KOPT-K1 (cell line): ENCODE results near the gene ZFP3.
"Not testable (repeated sequence)": the region's sequence is repeated elsewhere in the genome, so short reads cannot be mapped to it uniquely, and the experiment has no call there.

Source experiments
- H3K27ac ChIP-seq: fragments of 200-600 bp; sonication (generic); 2 replicates; pipeline ENCODE4 v1.5.1; 2016; ENCODE audit warnings: antibody characterized with exemption, mild to moderate bottlenecking, low read depth, low read length; ENCODE audit not compliant: poor library complexity, severe bottlenecking
- H3K36me3 ChIP-seq: fragments of 200-600 bp; sonication (generic); 2 replicates; pipeline ENCODE4 v1.5.1; 2017; ENCODE audit warnings: antibody characterized with exemption, mild to moderate bottlenecking, low read length, moderate library complexity; ENCODE audit not compliant: insufficient read depth
- H3K9me3 ChIP-seq: fragments of 200-600 bp; sonication (generic); 2 replicates; pipeline ENCODE4 v1.5.1; 2017; ENCODE audit warnings: antibody characterized with exemption, low read length, mild to moderate bottlenecking; ENCODE audit not compliant: insufficient read depth, poor library complexity, severe bottlenecking

Gene ZFP3

DNA sequence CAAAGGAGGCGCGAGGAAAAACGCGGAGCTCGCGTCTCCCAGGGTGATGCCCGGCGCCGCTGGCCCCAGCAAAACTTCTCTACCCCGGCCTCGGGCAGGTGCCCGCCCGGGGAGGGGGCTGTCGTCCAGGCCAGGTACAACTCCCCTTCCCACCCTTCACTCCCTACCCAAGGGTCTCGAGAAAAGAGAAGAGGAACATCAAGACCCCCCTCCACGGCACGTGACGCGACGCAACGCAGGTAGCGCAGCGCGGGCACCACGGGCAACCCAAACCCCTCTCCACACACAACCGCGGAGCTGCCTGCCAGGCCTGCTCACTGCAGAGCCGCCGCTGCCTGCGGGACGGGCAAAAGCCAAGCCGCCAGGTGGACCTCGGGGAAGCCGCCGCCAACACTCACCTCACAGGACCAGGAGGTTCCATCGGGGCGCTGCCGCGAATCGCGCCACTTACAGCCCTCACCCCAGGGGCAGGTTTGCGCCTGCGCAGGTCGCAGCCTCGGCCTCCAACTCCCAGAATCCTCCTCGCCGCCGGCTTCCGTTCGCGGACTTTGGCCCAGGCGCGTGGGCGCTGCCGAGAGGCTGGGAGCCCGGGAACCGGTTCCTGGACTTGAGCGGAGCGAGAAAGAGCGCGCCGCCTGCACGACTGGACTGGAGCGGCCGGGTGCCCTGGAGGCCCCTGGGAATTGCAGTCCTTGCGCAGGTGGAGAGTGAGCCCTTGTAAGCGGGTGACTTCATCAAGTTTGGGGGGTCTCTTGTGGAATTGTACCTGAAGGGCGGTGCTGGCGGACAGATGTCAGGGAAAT is 33.3 kb downstream of the ZFP3 start, which contains the start of gene ZNF232:
ZNF232 (minus strand) TSS at position 477 of the 803 bp plus-strand sequence; CDS start at position 421, 56 bp downstream.
- no peaks in the 10 kb centered on the region for H3K9me3 ChIP-seq
- H3K27ac ChIP-seq: peak within 1 kb of the TSS; percentile 77
- peaks cover 47% of the 10 kb centered on the region for H3K36me3 ChIP-seq

DNA sequence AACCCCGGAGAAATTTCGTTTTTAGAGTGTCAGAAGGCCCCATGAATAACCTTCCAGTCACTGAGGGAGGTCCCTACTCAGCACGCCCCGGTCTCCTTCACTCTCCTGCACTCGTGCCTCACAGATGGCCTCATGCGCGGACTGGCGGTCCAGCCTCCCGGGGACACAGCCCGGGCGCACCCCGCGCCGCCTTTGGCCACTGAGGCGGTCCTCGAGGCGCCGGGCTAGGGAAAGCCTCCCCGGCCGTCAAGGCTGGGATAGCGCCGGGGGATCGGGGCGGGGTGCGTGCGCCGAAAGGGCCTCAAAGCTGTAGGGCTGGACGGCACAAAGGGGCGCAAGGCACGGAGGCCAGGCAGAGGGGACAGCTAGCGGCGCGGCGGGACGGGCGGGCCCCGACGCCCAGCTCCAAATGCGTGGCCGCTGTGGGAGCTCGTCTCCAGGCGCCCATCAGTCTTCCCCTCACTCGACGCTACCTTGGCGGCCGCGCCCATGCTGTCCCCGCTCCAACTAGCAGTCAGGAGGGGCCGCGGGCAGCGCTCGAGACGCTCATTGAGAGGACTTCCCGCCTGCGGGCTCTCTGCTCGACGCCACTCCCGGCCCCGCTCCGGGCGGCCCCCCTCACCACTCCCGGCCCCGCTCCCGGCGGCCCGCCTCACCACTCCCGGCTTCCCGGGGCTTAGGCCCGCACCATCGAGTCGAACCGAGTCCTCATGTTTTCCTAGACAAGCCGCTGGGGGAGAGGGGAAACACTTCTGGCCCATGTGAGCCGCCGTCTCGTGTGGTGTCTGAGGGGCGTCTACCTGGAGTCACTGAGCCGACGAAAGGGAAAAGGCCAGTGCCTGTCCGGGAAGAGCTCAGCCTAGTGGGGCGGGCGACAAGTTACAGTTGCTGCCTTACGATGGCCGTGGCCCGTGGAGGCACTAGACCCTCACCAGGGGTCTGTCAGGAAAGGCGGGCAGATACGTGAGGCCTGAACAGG is 37.7 kb downstream of the ZFP3 start, which contains the start of gene USP6:
USP6 (plus strand) TSS at position 360 of the 979 bp plus-strand sequence. CDS start 14,336 bp downstream, outside the sequence.
- no peak within 1 kb of the TSS for H3K27ac ChIP-seq
- H3K36me3 ChIP-seq: peaks cover 15% of the 10 kb centered on the region
- peaks cover 6% of the 10 kb centered on the region for H3K9me3 ChIP-seq

DNA sequence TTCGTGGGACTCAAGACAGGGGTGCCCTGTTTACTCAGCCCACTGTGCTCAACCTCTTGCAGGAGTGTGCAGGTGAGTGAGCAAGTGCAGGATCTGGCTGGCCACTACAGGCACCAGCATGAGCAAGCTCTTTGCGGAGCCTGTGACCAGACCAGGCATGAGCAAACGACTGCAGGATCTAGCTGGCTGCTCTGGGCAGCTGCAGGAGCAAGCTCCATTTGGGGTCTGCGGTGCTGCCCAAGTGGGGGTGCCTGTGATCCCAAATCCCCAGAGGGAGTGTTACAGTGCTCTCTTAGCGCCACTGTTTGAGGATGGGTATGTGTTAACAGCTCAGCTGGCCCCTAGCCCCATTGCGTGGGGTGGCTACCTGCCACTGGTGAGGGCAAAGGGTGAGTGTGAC is 40.0 kb downstream of the ZFP3 start:
- peaks cover 15% of the 10 kb centered on the region for H3K36me3 ChIP-seq
- H3K9me3 ChIP-seq: peaks cover 6% of the 10 kb centered on the region
- H3K27ac ChIP-seq: no peak overlapping the region

DNA sequence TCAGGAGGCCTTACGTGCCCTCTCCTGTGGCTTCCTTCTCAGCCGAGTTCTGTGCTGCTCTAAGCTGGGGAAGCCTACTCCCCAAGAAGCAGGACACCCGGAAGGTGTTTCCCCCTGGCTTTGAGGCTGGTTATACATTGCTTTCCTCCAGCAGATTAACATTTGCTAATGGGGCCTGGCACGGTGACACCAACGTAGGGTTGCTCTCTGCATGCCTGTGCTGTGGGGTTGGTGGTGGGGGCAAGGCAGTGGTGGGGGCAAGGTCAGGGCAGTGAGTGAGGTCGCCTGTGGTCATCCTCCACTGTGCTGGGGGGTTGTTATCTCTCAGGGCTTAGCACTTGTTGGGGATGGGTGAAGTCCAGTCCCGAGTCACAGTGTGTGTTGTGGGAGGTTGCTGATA is 41.8 kb downstream of the ZFP3 start:
- Histone ChIP-seq H3K9me3 (peaks cover 6% of the 10 kb centered on the region), H3K27ac (no peak overlapping the region), H3K36me3 (no peaks in the 10 kb centered on the region)

DNA sequence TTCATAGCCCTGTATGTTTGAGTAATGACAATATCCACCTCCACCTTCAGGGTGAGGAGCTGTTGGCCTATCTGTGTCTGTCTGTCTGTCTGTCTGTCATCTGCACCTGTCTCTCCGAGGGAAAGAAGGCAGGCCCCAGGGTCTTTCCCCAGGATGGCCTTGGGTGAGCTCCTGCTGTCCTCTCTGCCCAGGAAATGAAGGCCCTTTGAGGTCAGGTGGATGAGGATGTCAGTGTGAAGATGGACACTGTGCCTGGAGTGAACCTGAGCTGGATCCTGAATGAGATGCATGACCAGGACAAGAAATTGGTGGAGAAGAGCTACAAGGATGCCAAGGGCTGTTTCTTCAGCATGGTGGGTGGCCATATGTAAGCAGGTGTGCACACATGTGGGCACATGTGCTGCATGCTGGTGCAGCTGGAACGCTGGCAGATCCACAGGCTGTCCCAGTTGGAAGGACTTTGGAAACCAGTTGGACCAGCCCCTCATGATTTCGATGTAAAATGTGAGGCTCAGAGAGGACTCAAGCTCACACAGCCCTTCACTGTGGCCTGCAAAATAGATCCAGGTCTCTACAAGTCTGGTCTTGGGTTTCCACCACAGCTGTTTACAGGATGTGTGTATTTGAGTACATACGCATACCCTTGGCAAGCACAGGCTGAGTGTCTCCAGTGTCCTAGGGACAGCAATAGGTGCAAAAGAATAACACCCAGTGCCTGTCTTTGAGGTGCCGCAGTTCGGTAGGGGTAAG is 42.3 kb downstream of the ZFP3 start:
- H3K27ac ChIP-seq, H3K36me3 ChIP-seq, H3K9me3 ChIP-seq: not testable (repeated sequence)

DNA sequence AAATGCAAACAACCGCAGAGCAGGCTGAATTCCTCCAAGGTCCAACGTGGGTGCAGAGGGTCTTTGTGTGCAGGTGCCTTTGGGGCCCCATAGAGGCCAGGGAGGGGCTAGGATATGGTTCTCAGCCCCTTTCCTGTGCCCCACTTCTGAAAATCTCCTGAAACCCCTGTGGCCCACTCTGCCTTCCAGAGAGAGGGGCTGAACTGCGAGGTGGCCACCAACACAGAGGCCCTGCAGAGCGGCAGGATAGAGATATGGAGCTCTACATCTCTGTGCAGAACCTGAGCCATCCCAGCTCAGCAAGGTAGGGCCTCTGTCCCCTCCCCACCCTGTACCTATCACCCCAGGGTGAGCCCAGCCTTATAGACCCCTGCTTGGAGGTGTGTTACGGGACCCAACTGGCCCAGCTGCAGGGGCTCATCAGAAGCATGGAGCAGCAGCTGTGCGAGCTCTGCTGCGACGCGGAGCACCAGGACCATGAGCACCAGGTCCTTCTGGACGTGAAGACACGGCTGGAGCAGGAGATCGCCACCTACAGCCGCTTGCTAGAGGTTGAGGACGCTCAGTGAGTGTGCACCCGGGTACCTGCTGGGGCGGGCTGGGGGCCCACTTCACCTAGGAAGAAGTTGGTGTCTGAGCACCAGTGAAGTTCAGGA is 43.0 kb downstream of the ZFP3 start:
- Histone ChIP-seq H3K9me3 (peaks cover 6% of the 10 kb centered on the region), H3K36me3 (no peaks in the 10 kb centered on the region), H3K27ac (no peak overlapping the region)

DNA sequence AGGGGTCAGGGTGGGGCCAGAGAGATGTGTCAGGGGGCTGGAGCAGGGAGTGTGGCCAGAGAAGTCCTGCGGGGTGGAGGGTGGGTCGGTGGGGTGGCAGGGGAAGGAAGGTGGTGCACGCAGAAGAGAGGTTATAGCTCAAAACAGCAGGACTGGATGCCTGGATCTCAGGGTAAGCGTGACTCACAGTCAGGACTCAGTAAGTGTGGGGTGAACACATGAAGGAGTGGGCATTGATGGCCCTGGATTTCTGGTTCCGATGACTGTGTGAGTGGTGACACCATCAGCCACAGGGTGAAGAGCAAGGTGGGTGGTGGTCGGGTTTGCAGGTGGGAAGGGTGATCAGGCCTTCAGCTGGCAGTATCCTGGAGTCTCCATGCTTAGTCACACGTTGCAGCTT is 43.8 kb downstream of the ZFP3 start:
- H3K36me3 ChIP-seq: not testable (repeated sequence)

DNA sequence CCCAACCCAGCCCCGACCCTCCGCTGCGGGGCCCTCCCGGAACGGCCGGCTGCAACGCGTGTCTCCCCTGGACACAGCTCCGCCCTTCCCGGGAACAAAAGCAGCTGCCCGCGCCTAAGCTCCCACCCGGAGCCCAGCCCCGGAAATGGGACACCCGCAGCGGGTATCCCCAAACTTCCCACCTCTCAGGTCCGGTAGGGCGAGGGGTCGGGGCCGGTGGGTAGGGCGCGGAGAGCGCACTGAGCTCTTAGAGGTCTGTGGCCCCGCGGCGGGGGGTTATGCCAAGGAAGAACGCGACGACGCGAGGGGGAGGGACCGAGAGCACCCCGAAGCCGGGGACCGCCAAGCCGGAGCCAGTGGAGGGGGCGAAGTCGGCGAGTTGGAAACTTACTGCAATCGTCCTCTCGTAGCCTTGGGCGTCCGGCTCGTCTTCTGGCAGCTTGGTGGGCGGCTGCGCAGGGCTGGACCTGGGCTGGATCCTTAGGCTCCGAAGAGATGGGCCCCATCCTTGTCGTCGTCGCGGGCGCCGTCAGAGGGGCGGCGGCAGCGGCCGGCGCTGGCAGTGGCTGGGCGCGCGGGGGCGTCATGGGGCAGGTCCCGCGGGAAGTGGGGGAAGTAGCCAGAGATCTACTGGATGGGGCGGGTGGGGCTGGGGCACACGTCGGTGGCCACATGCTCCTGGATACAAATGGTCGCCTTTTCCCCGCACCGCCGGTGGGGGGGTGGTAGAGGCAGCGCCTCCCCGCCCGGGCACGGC is 44.5 kb downstream of the ZFP3 start:
- peaks cover 6% of the 10 kb centered on the region for H3K9me3 ChIP-seq
- H3K27ac ChIP-seq: no peak overlapping the region
- no peaks in the 10 kb centered on the region for H3K36me3 ChIP-seq

More for the DNA sequence above, 43.8 kb downstream of the ZFP3 start:
- not testable (repeated sequence) for H3K27ac ChIP-seq, H3K9me3 ChIP-seq

DNA sequence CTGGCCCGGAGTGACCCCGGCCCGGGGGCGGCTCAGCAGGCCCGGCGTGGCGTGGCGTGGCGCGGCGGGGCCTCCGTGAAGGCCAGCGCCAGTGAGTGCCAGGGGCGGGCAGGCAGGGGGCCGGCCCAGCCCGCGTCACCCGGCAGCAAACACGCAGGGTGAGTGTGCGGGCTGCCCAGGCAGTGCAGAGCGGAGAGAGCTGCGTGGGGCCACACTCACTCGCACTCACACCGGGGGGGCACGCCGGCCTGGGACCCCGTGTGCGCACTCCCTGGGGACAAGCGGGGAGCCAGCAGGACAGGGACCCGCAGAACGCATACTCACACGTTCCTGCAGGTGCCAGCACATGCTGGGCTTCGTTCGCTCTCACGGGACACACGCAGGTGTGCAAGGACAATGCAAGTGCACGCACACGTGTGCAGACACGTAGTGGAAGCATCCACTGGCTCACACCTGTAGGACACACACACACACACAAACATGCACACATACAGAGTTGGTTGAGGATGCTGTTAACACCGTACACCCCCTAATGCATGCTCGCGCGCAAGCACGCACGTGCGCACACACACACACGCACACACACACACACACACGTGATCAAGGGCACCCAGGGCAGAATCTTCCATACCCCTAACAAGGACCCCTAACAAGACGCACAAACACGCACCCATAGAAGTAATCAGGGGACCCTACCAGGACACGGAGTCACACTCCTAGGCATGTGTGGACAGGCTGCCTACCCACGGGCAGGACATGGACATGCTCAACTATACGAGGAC is 45.3 kb downstream of the ZFP3 start:
- no peaks in the 10 kb centered on the region for H3K36me3 ChIP-seq
- no peak overlapping the region for H3K27ac ChIP-seq
- peaks cover 3% of the 10 kb centered on the region for H3K9me3 ChIP-seq

DNA sequence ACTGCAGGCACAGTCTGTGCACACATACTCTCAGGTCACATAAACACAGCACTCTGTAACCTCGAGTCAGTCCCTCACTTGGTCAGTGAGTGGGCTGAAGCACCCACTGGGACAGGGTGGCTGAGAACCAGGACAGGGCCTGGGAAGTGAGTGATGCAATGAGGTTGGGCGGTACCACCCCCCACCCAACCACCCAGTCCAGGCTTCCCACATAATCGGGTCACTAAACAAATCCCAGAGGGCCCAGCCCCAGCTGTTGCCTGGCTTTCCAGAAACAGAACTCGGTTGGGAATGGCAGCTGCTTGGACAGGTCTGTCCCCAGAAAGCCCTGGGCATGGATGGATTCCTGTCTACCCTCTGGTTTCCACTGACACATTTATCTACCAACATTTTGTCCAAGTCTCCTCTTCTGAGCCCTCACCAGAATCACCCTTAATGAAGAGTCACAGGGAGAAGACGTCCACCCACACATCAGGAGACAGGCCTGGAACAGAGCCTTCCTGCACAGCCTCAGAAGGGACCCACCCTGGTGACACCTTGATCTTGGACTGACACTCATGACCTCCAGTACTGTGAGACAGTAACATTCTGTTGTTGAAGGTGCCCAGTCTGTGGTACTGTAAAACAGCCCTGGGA is 46.0 kb downstream of the ZFP3 start:
- not testable (repeated sequence) for H3K27ac ChIP-seq, H3K36me3 ChIP-seq, H3K9me3 ChIP-seq

DNA sequence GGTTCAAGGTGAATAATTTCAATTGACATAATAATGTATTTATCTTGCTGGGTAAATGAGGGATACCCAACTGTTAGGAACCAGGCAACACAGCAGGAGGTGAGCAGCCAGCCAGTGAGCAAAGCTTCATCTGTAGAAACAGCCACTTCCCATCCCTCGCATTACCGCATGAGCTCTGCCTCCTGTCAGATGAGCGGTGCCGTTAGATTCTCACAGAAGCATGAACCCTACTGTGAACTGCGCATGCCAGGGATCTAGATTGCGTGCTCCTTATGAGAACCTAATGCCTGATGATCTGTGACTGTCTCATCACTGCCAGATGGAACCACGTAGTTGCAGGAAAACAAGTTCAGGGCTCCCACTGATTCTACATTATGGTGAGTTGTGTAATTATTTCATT is 46.6 kb downstream of the ZFP3 start:
- not testable (repeated sequence) for H3K9me3 ChIP-seq, H3K27ac ChIP-seq, H3K36me3 ChIP-seq

DNA sequence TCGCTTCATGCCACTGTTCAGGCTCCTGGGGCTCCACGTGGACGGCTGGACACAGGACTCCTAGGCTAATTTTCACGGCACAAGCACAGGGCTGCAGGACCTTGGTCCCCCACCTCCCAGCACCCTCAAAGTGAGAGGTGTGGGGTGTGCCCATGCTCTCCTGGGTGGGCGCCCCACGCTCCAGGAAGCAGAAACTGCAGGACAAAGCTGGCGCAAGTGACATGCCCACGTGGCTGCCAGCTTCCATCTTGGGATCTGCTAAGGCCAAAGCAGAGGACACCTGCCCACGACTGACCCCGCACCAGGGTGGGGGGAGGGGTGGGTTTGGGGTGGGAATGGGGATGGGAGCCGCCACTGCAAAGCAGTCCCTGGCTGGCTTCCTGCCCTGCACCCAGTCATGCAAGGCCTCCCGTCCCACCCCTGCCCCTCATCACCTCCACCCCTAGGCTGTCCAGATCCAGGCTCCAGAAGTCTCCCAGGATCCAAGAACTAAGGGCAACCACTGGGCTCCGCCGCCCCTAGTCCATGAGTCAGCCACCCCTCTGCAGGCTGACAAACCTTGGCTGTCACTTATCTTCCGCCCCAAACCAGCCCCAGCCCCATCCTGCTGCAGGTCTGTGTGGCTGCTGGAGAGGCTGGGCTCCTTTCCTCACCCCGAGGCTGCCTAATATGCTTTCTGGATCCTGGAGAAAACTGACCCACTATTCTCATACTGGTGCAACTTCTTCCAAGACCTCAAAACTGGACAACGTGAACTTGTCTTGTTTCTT is 48.6 kb downstream of the ZFP3 start:
- Histone ChIP-seq H3K27ac (no peak overlapping the region), H3K36me3 (no peaks in the 10 kb centered on the region), H3K9me3 (no peaks in the 10 kb centered on the region)
